ENCODE data around the gene SYNJ2. TPM values are rescaled to one million over a fixed set of nuclear protein-coding genes. Genes with fewer than 3 reads are reported as not detected.

SYNJ2 gene
- total and polyA plus RNA-seq, 2 of the 4 experiments (the other 2 are of a cell fraction) = 40.8 to 45.2 TPM

DNA sequence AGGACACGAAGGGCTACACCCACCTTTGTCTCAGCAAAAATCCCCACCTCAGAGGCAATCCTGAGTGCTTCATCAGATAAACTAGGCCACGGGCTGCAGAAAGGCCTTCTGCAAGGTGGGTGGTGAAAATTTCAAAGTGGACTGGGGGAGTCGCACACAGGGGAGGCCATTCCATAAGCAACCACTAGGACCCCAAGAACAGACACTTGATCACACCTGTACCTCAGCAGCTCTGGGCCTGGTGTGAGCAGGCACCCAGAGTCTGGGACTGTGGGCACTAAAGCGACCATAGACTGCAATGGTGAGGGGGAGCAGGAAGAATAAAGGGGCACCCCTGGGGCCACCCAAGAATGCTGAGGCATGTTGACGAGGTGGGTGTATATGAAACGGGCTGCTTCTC lies 133.8 kb downstream of the SYNJ2 start:
- Histone ChIP-seq H2AK9ac (replicated peaks; ENCODE audit: low read depth, low read length, poor library complexity) (no peak overlapping the region), H3K56ac (ENCODE audit: extremely low read depth, insufficient read depth, low read length) (no peak overlapping the region), H2BK15ac (ENCODE audit: low read depth, low read length) (no peak overlapping the region), H2BK20ac (ENCODE audit: low read depth, low read length) (no peak overlapping the region), H3K23ac (ENCODE audit: low read depth, low read length) (no peak overlapping the region), H3K27me3 (ENCODE audit: control insufficient read depth, insufficient read depth, low read length) (no peaks in the 10 kb centered on the region), H4K20me1 (ENCODE audit: insufficient read depth, low read length) (no peaks in the 10 kb centered on the region), H3K14ac (replicated peaks; ENCODE audit: low read depth, low read length) (no peak overlapping the region), H3K4me2 (ENCODE audit: low read depth, low read length) (no peak overlapping the region), H4K5ac (ENCODE audit: low read depth, low read length) (no peak overlapping the region), H3K9me1 (ENCODE audit: insufficient read depth, low read length) (peaks cover 3% of the 10 kb centered on the region; the same call in 1 of the 2 replicates), H3K9ac (ENCODE audit: low read depth, low read length) (no peak overlapping the region), H3K4me1 (ENCODE audit: control insufficient read depth, insufficient read depth, low read length) (no peaks in the 10 kb centered on the region), H2BK120ac (ENCODE audit: low read depth, low read length) (no peak overlapping the region), H3K79me1 (ENCODE audit: low read depth in 1 of 2, low read length in 2 of 2) (no peaks in the 10 kb centered on the region), H3K4me3 (ENCODE audit: insufficient read depth, low read depth, low read length) (no peak overlapping the region), H3K18ac (ENCODE audit: low read depth, low read length) (no peak overlapping the region), H2AFZ (replicated peaks; ENCODE audit: low read length, poor library complexity) (no peak overlapping the region), H4K91ac (ENCODE audit: insufficient read depth, low read depth, low read length) (no peak overlapping the region), H2BK5ac (ENCODE audit: low read depth, low read length, poor library complexity, severe bottlenecking) (no peak overlapping the region), H3K27ac (ENCODE audit: insufficient read depth, low read length) (no peak overlapping the region), H4K8ac (ENCODE audit: low read depth in 2 of 2, low read length in 2 of 2) (no peak overlapping the region), H3K36me3 (ENCODE audit: control insufficient read depth, insufficient read depth, low read length) (peaks cover 23% of the 10 kb centered on the region), H3K9me3 (ENCODE audit: control insufficient read depth, insufficient read depth, low read length) (no peaks in the 10 kb centered on the region), H3K4ac (ENCODE audit: low read depth, low read length) (no peak overlapping the region), H2AK5ac (ENCODE audit: low read depth, low read length) (no peak overlapping the region)
- BruUV-seq (replicated peaks) = no TSS peak
- DNase-seq (no peak), ATAC-seq (ENCODE audit: low read depth) (no peak)
- ChIA-PET POLR2A (ENCODE audit: unreplicated experiment) (interaction anchor here (0.6 kb wide), 1 partner anchor 79 kb away, joined by 3 read pairs; no protein-coding TSS in a partner anchor), CTCF (interaction anchor here (0.7 kb wide), 1 partner anchor 16 kb away, joined by 3 read pairs; no protein-coding TSS in a partner anchor)
- dilution Hi-C loops (cut with HindIII; ENCODE audit: low sequenced_read_pairs, unreplicated experiment) (no loop called here), intact Hi-C loops (cut with micrococcal nuclease) (no loop called here), in situ Hi-C loops (cut with MboI; ENCODE audit: low sequenced_read_pairs) (no loop called here)
- WGBS, 2 experiments (ENCODE audit: extremely low coverage in 2 of 2, insufficient read length in 1 of 2) = no CpG with 5 or more reads among the region's 6 CpGs
- no peak for TF ChIP-seq CHD1 (IDR thresholded peaks at IDR 0.05; ENCODE audit: low read depth, low read length)
- TF ChIP-seq, protein P1, sequence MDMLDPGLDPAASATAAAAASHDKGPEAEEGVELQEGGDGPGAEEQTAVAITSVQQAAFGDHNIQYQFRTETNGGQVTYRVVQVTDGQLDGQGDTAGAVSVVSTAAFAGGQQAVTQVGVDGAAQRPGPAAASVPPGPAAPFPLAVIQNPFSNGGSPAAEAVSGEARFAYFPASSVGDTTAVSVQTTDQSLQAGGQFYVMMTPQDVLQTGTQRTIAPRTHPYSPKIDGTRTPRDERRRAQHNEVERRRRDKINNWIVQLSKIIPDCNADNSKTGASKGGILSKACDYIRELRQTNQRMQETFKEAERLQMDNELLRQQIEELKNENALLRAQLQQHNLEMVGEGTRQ (IDR thresholded peaks at IDR 0.05; ENCODE audit: low read depth, low read length) = no peak
- no peak for TF ChIP-seq MAZ (IDR thresholded peaks at IDR 0.05; ENCODE audit: borderline replicate concordance, low read depth, low read length)
- TF ChIP-seq SMC3 (IDR thresholded peaks at IDR 0.05; ENCODE audit: low read depth, low read length) = no peak
- TF ChIP-seq RFX5 (IDR thresholded peaks at IDR 0.05; ENCODE audit: low read depth, low read length) = no peak
- no peak for TF ChIP-seq NFE2L2 (IDR thresholded peaks at IDR 0.05; ENCODE audit: low read depth, low read length)
- TF ChIP-seq FOS (IDR thresholded peaks at IDR 0.05; ENCODE audit: low read depth, low read length) = no peak
- TF ChIP-seq, protein P2, sequence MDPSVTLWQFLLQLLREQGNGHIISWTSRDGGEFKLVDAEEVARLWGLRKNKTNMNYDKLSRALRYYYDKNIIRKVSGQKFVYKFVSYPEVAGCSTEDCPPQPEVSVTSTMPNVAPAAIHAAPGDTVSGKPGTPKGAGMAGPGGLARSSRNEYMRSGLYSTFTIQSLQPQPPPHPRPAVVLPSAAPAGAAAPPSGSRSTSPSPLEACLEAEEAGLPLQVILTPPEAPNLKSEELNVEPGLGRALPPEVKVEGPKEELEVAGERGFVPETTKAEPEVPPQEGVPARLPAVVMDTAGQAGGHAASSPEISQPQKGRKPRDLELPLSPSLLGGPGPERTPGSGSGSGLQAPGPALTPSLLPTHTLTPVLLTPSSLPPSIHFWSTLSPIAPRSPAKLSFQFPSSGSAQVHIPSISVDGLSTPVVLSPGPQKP (IDR thresholded peaks at IDR 0.05; ENCODE audit: borderline replicate concordance, low read depth, low read length) = no peak
- TF ChIP-seq POLR2A (IDR thresholded peaks at IDR 0.05; ENCODE audit: low read depth, low read length) = no peak
- TF ChIP-seq BHLHE40 (IDR thresholded peaks at IDR 0.05; ENCODE audit: low read depth, low read length) = no peak
- TF ChIP-seq RCOR1 (IDR thresholded peaks at IDR 0.05; ENCODE audit: insufficient replicate concordance, low read length) = no peak
- TF ChIP-seq, protein P3, sequence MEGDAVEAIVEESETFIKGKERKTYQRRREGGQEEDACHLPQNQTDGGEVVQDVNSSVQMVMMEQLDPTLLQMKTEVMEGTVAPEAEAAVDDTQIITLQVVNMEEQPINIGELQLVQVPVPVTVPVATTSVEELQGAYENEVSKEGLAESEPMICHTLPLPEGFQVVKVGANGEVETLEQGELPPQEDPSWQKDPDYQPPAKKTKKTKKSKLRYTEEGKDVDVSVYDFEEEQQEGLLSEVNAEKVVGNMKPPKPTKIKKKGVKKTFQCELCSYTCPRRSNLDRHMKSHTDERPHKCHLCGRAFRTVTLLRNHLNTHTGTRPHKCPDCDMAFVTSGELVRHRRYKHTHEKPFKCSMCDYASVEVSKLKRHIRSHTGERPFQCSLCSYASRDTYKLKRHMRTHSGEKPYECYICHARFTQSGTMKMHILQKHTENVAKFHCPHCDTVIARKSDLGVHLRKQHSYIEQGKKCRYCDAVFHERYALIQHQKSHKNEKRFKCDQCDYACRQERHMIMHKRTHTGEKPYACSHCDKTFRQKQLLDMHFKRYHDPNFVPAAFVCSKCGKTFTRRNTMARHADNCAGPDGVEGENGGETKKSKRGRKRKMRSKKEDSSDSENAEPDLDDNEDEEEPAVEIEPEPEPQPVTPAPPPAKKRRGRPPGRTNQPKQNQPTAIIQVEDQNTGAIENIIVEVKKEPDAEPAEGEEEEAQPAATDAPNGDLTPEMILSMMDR (conservative IDR thresholded peaks at IDR 0.05; ENCODE audit: low read depth, low read length) = no peak
- no peak for TF ChIP-seq MAFK (IDR thresholded peaks at IDR 0.05; ENCODE audit: low read depth, low read length)
- no peak for TF ChIP-seq CEBPB (IDR thresholded peaks at IDR 0.05; ENCODE audit: low read depth, low read length)
- TF ChIP-seq RAD21 (IDR thresholded peaks at IDR 0.05; ENCODE audit: low read length) = no peak
- TF ChIP-seq MXI1 (IDR thresholded peaks at IDR 0.05; ENCODE audit: borderline replicate concordance, low read depth, low read length) = no peak
